ENCODE measurements around the gene ENTPD8.

- no peak for TF ChIP-seq EZH2 (IDR thresholded peaks at IDR 0.05; ENCODE audit: borderline replicate concordance)
- TF ChIP-seq CTCF (IDR thresholded peaks at IDR 0.05; ENCODE audit: poor library complexity), result no peak
These were observed 47.7 kb upstream of the ENTPD8 start for GRCh38 chr9:137488906-137489305.

Measured in hepatocyte (in vitro differentiated cells).